ENCODE results near the gene TEAD1.

TEAD1 gene

GRCh38 chr11:12801976-12802375 lies 127.8 kb downstream of the TEAD1 start:
- H3K9me2 ChIP-seq (replicated peaks; ENCODE audit: control insufficient read depth, low read length), result no peaks in the 10 kb centered on the region
- H3K4me1 ChIP-seq (ENCODE audit: control insufficient read depth, low read length), result no peaks in the 10 kb centered on the region
- no peaks in the 10 kb centered on the region for H3K27me3 ChIP-seq (ENCODE audit: control insufficient read depth, low read length)
- H3K4me2 ChIP-seq (ENCODE audit: low read length), result no peak overlapping the region
- no peaks in the 10 kb centered on the region for H4K20me1 ChIP-seq (ENCODE audit: control insufficient read depth, insufficient read depth, low read depth, low read length)
- no peak overlapping the region for H3K27ac ChIP-seq (ENCODE audit: low read depth, low read length)
- no peaks in the 10 kb centered on the region for H3K9me3 ChIP-seq (ENCODE audit: control insufficient read depth, insufficient read depth, low read length)
- no peak overlapping the region for H3K4me3 ChIP-seq (ENCODE audit: low read length)
- H3K36me3 ChIP-seq (ENCODE audit: control insufficient read depth, low read length), result no peaks in the 10 kb centered on the region
- TF ChIP-seq CTCF (IDR thresholded peaks at IDR 0.05; ENCODE audit: low read depth, low read length, poor library complexity, severe bottlenecking) (no peak), EZH2phosphoT487 (IDR thresholded peaks at IDR 0.05; ENCODE audit: borderline replicate concordance, low read length) (no peak)
- no peaks in the 10 kb centered on the region for H3F3A ChIP-seq (ENCODE audit: control insufficient read depth, insufficient read depth)
- H3K79me2 ChIP-seq (ENCODE audit: control insufficient read depth, low read length), result no peaks in the 10 kb centered on the region

- Histone ChIP-seq H4K20me1 (ENCODE audit: control insufficient read depth, insufficient read depth, low read depth, low read length) (no peaks in the 10 kb centered on the region), H3F3A (ENCODE audit: control insufficient read depth, insufficient read depth) (no peaks in the 10 kb centered on the region), H3K4me3 (ENCODE audit: low read length) (no peak overlapping the region), H3K27ac (ENCODE audit: low read depth, low read length) (no peak overlapping the region), H3K9me3 (ENCODE audit: control insufficient read depth, insufficient read depth, low read length) (no peaks in the 10 kb centered on the region), H3K4me1 (ENCODE audit: control insufficient read depth, low read length) (no peaks in the 10 kb centered on the region), H3K27me3 (ENCODE audit: control insufficient read depth, low read length) (no peaks in the 10 kb centered on the region), H3K36me3 (ENCODE audit: control insufficient read depth, low read length) (no peaks in the 10 kb centered on the region), H3K9me2 (replicated peaks; ENCODE audit: control insufficient read depth, low read length) (no peaks in the 10 kb centered on the region), H3K79me2 (ENCODE audit: control insufficient read depth, low read length) (no peaks in the 10 kb centered on the region), H3K4me2 (ENCODE audit: low read length) (no peak overlapping the region)
- TF ChIP-seq EZH2phosphoT487 (IDR thresholded peaks at IDR 0.05; ENCODE audit: borderline replicate concordance, low read length) (no peak), CTCF (IDR thresholded peaks at IDR 0.05; ENCODE audit: low read depth, low read length, poor library complexity, severe bottlenecking) (no peak)
Observed at GRCh38 chr11:12802418-12803085, 128.3 kb downstream of the TEAD1 start.

GRCh38 chr11:12803086-12803826 lies 129.0 kb downstream of the TEAD1 start:
- Histone ChIP-seq H3K36me3 (ENCODE audit: control insufficient read depth, low read length) (no peaks in the 10 kb centered on the region), H4K20me1 (ENCODE audit: control insufficient read depth, insufficient read depth, low read depth, low read length) (no peaks in the 10 kb centered on the region), H3K79me2 (ENCODE audit: control insufficient read depth, low read length) (no peaks in the 10 kb centered on the region), H3K4me3 (ENCODE audit: low read length) (no peak overlapping the region), H3K27ac (ENCODE audit: low read depth, low read length) (no peak overlapping the region), H3K9me2 (replicated peaks; ENCODE audit: control insufficient read depth, low read length) (no peaks in the 10 kb centered on the region), H3K27me3 (ENCODE audit: control insufficient read depth, low read length) (no peaks in the 10 kb centered on the region), H3F3A (ENCODE audit: control insufficient read depth, insufficient read depth) (no peaks in the 10 kb centered on the region), H3K9me3 (ENCODE audit: control insufficient read depth, insufficient read depth, low read length) (no peaks in the 10 kb centered on the region), H3K4me1 (ENCODE audit: control insufficient read depth, low read length) (no peaks in the 10 kb centered on the region), H3K4me2 (ENCODE audit: low read length) (no peak overlapping the region)
- no peak for TF ChIP-seq EZH2phosphoT487 (IDR thresholded peaks at IDR 0.05; ENCODE audit: borderline replicate concordance, low read length)
- TF ChIP-seq CTCF (IDR thresholded peaks at IDR 0.05; ENCODE audit: low read depth, low read length, poor library complexity, severe bottlenecking), result no peak
